ENCODE data around the gene P3H3.
A peak's percentile ranks its signal among the peaks of the same experiment; 100 is the strongest.

Gene P3H3

GRCh38 chr12:6827982-6828780, at the start of gene P3H3:
Gene P3H3 (plus strand): TSS chr12:6828407. CDS start chr12:6828441, 34 bp downstream.
- peak in 15 of 56 donors; percentile 14 to 69 (median 39) for DNase-seq

- peak in 55 of 56 donors; percentile 48 to 95 (median 83) for DNase-seq
These were observed 49.3 kb upstream of the P3H3 start for GRCh38 chr12:6778574-6779550.

GRCh38 chr12:6779708-6780432, 48.3 kb upstream of the P3H3 start:
- DNase-seq = no peak

- DNase-seq = no peak
These were observed 47.6 kb upstream of the P3H3 start for GRCh38 chr12:6780573-6780972.

- DNase-seq = no peak
These were observed 46.1 kb upstream of the P3H3 start for GRCh38 chr12:6782119-6782518.

GRCh38 chr12:6782850-6783566, 45.2 kb upstream of the P3H3 start:
- no peak for DNase-seq

GRCh38 chr12:6783828-6784227, 44.4 kb upstream of the P3H3 start:
- DNase-seq = no peak

GRCh38 chr12:6784296-6784695, 43.9 kb upstream of the P3H3 start:
- DNase-seq = no peak

- DNase-seq = no peak
These were observed 43.4 kb upstream of the P3H3 start for GRCh38 chr12:6784761-6785160.

- DNase-seq = no peak
These were observed 41.7 kb upstream of the P3H3 start for GRCh38 chr12:6786416-6787094.

- no peak for DNase-seq
These were observed 40.9 kb upstream of the P3H3 start for GRCh38 chr12:6787309-6787708.

GRCh38 chr12:6788972-6789924, 39.0 kb upstream of the P3H3 start, which contains the start of gene CD4:
Gene CD4 (plus strand): TSS chr12:6789528. CDS start chr12:6800139, 10,611 bp downstream.
- DNase-seq = peak in 19 of 56 donors; percentile 11 to 52 (median 24)

- DNase-seq = no peak
These were observed 37.6 kb upstream of the P3H3 start for GRCh38 chr12:6790496-6791150.

GRCh38 chr12:6791931-6792520, 36.2 kb upstream of the P3H3 start:
- DNase-seq = no peak

GRCh38 chr12:6792522-6793201, 35.5 kb upstream of the P3H3 start:
- DNase-seq = peak in 21 of 56 donors; percentile 10 to 52 (median 25)

- DNase-seq = no peak
These were observed 33.1 kb upstream of the P3H3 start for GRCh38 chr12:6795088-6795487.

GRCh38 chr12:6796576-6796975, 31.6 kb upstream of the P3H3 start:
- DNase-seq = no peak
